Measurements from ENCODE around the gene GALNT2. TPM values are rescaled to one million over a fixed set of nuclear protein-coding genes. Genes with fewer than 3 reads are reported as not detected.

The GALNT2 gene
- total RNA-seq, 1 donor from 2014 or later: 28.3 TPM

DNA sequence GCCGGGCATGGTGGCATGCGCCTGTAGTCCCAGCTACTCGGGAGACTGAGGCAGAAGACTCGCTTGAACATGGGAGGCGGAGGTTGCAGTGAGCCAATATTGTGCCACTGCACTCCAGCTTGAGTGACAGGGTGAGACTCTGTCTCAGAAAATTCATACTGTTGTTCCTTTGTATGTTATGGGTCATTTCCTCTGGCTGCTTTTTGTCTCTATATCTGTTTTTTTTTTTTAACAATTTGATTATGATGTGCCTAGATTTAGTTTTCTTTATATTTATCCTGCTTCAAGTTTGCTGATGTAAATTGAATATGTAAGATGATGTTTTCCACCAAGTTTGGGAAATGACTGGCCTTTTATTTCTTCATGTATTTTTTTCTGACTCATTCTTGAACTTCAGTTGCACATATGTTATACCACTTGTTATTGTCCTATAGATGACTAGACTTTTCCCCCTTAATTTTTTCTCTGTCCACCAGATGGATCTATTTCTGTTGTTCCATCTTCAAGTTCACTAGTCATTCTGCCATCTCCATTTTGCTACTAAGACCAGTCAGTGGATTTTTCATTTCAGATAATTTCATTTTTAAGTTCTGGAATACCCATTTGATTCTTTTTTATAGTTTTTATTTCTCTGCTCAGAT is 173.5 kb downstream of the GALNT2 start:
- Histone ChIP-seq H3K36me3 (peaks cover 39% of the 10 kb centered on the region), H3K4me1 (peaks cover 11% of the 10 kb centered on the region), H3K27me3 (ENCODE audit: low read depth) (no peaks in the 10 kb centered on the region), H3K4me3 (no peak overlapping the region), H3K9me3 (replicated peaks) (no peaks in the 10 kb centered on the region), H3K27ac (replicated peaks) (no peak overlapping the region)
- intact Hi-C loops (cut with micrococcal nuclease): no loop called here
- no peak for DNase-seq
- no peak for TF ChIP-seq CTCF (IDR thresholded peaks at IDR 0.05; ENCODE audit: borderline replicate concordance)

DNA sequence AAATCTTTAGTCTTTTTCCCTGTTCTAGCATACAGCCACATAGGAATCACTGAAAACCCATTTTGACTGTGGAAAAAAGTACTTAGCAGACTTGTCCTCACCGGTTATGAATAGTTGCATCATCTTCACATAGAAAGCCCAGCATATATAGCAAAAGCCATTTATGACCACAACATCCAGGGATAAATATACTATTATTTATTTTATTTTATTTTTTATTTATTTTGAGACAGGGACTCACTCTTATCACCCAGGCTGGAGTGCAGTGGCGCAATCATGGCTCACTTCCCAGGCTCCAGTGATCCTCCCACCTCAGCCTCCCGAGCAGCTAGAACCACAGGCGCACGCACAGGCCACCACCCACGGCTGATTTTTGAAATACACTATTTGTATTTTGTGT is 175.3 kb downstream of the GALNT2 start:
- Histone ChIP-seq H3K9me3 (replicated peaks) (no peaks in the 10 kb centered on the region), H3K36me3 (peaks cover 54% of the 10 kb centered on the region), H3K27ac (replicated peaks) (no peak overlapping the region), H3K27me3 (ENCODE audit: low read depth) (no peaks in the 10 kb centered on the region), H3K4me1 (peaks cover under 1% of the 10 kb centered on the region), H3K4me3 (no peak overlapping the region)
- intact Hi-C loops (cut with micrococcal nuclease): no loop called here
- no peak for TF ChIP-seq CTCF (IDR thresholded peaks at IDR 0.05; ENCODE audit: borderline replicate concordance)
- DNase-seq: no peak

DNA sequence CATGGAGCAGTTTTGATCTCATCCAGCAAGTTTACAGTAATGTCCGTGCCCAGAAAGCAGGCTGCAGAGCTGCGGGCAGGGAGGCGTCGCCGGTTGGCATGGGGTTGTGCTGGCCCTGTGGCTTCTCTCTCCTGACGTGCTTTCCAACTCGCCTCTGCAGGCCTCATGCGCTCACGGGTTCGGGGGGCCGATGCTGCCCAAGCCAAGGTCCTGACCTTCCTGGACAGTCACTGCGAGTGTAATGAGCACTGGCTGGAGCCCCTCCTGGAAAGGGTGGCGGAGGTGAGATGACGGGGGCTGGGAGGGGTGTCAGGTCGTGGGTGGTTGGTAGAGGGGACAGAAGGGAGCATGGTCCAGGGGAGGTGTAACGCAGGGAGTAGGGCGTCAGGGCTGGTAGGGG is 176.1 kb downstream of the GALNT2 start:
- Histone ChIP-seq H3K36me3 (peaks cover 59% of the 10 kb centered on the region), H3K27me3 (ENCODE audit: low read depth) (no peaks in the 10 kb centered on the region), H3K4me3 (no peak overlapping the region), H3K27ac (replicated peaks) (no peak overlapping the region), H3K4me1 (no peaks in the 10 kb centered on the region), H3K9me3 (replicated peaks) (no peaks in the 10 kb centered on the region)
- no peak for TF ChIP-seq CTCF (IDR thresholded peaks at IDR 0.05; ENCODE audit: borderline replicate concordance)
- intact Hi-C loops (cut with micrococcal nuclease): no loop called here
- no peak for DNase-seq

GRCh38 chr1:230243583-230244353 is 176.7 kb downstream of the GALNT2 start:
- H3K27me3 ChIP-seq (ENCODE audit: low read depth): no peaks in the 10 kb centered on the region
- intact Hi-C loops (cut with micrococcal nuclease): no loop called here
- no peak for TF ChIP-seq CTCF (IDR thresholded peaks at IDR 0.05; ENCODE audit: borderline replicate concordance)

GRCh38 chr1:230246551-230246950 is 179.5 kb downstream of the GALNT2 start:
- H3K36me3 ChIP-seq: peaks cover 65% of the 10 kb centered on the region
- intact Hi-C loops (cut with micrococcal nuclease): no loop called here
- DNase-seq: no peak
- TF ChIP-seq CTCF (IDR thresholded peaks at IDR 0.05; ENCODE audit: borderline replicate concordance): no peak
- H3K4me3 ChIP-seq: no peak overlapping the region
- H3K4me1 ChIP-seq: no peaks in the 10 kb centered on the region
- H3K27ac ChIP-seq (replicated peaks): no peak overlapping the region
- no peaks in the 10 kb centered on the region for H3K9me3 ChIP-seq (replicated peaks)
- H3K27me3 ChIP-seq (ENCODE audit: low read depth): no peaks in the 10 kb centered on the region

More at GRCh38 chr1:230243583-230244353, 176.7 kb downstream of the GALNT2 start:
- DNase-seq: no peak
- H3K4me1 ChIP-seq: no peaks in the 10 kb centered on the region
- H3K9me3 ChIP-seq (replicated peaks): no peaks in the 10 kb centered on the region
- peaks cover 61% of the 10 kb centered on the region for H3K36me3 ChIP-seq
- H3K4me3 ChIP-seq: no peak overlapping the region
- H3K27ac ChIP-seq (replicated peaks): no peak overlapping the region

All from left ventricle myocardium inferior (tissue), 1 donor.